ENCODE measurements around the gene OSM. TPM values are rescaled to one million over a fixed set of nuclear protein-coding genes. Genes with fewer than 3 reads are reported as not detected.

The OSM gene
- total and polyA plus RNA-seq, 8 donors: 0.17 to 6.3 (median 0.58) TPM

DNA sequence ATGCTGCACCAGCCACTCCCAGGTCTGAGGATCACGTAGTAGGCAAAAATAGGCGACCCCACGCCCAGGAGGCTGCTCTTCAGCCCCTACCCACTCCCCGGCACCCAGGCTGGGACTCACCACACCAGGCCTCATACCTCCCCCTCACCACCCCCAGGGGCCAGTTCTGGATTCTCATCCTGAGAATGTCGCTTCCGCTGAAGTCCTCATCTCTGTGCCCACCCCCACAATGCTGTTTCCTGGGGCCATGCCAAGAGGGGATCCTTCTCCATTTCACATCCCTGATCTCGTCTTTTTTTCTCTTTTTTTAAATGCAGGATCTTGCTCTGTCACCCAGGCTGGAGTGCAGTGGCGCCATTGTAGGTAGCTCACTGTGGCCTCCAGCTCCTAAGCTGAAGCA lies 1.7 kb upstream of the OSM start:
- peak overlapping the region in 1 of 2 donors; percentile 63 for H3K4me3 ChIP-seq
- ATAC-seq (no peak), DNase-seq (no peak)
- peak overlapping the region in 1 of 2 donors; percentile 94 for H3K27ac ChIP-seq
- intact Hi-C loops (cut with DNase I): loop anchor here (10.0 kb wide), 2 partner anchors 116 to 216 kb away; partner anchors contain the start of gene RNF215 (in 1 of the 2)
- H3K36me3 ChIP-seq: peaks cover 0 to 5% of the 10 kb centered on the region in 2 donors
- TF ChIP-seq, protein P1, sequence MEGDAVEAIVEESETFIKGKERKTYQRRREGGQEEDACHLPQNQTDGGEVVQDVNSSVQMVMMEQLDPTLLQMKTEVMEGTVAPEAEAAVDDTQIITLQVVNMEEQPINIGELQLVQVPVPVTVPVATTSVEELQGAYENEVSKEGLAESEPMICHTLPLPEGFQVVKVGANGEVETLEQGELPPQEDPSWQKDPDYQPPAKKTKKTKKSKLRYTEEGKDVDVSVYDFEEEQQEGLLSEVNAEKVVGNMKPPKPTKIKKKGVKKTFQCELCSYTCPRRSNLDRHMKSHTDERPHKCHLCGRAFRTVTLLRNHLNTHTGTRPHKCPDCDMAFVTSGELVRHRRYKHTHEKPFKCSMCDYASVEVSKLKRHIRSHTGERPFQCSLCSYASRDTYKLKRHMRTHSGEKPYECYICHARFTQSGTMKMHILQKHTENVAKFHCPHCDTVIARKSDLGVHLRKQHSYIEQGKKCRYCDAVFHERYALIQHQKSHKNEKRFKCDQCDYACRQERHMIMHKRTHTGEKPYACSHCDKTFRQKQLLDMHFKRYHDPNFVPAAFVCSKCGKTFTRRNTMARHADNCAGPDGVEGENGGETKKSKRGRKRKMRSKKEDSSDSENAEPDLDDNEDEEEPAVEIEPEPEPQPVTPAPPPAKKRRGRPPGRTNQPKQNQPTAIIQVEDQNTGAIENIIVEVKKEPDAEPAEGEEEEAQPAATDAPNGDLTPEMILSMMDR (IDR thresholded peaks at IDR 0.05): no peak
- H3K9me3 ChIP-seq: no peaks in the 10 kb centered on the region
- peaks cover 0 to 84% of the 10 kb centered on the region in 2 donors for H3K4me1 ChIP-seq
- no peaks in the 10 kb centered on the region for H3K27me3 ChIP-seq

DNA sequence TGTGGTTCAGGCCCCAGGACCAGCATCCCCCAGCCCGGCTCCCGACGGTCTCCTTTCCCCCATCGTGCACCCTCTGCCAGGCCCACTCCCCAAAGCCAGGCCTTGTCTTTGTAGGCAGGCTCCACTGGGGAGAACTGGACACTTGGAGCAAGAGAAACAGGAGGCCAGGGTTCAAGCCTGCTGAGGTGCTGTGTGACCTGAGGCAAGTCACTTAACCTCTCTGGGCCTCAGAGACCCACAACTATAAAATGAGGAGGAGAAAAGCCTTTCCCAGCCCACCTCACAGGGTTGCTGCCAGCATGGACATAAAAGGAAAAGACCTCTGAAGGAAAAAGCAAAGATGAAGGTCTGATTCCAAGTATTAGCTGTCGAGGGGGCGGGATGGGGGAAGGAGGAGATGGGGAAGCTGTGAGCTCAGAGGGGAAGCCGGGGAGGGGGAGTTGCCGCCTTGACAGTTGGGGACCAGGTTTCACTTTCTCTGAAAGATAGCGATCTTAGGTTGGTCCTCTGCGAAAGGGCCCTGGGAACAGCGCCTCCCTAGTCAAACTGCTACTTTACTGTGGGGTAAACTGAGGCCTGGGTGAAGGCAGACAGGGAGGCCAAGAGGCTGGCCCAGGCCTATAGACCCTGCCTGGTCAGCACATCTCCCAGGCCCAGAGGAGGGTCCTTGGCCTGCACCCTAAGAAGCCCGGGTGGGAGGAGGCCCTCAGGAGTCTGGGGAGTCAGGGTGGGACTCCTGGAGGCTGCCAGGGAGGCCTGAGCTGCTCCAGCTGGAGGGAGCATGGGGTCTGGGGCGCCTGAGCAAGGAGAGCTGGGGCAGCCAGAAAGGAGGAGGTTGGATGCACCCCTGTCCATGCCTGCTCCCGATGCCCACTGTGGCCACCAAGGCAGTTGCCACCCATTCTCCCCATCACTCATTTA lies 991 bp upstream of the OSM start:
- no peak for ATAC-seq
- no peaks in the 10 kb centered on the region for H3K9me3 ChIP-seq
- TF ChIP-seq, protein P1 (IDR thresholded peaks at IDR 0.05): no peak
- H3K4me3 ChIP-seq: peak overlapping the region in 1 of 2 donors; percentile 63
- intact Hi-C loops (cut with DNase I): loop anchor here (10.0 kb wide), 2 partner anchors 117 to 217 kb away; partner anchors contain the start of gene RNF215 (in 1 of the 2)
- H3K27ac ChIP-seq: peak overlapping the region; percentile 77 to 94
- H3K4me1 ChIP-seq: peaks cover 0 to 84% of the 10 kb centered on the region in 2 donors
- DNase-seq: peak in 1 of 4 donors; percentile 84
- H3K36me3 ChIP-seq: peaks cover 0 to 5% of the 10 kb centered on the region in 2 donors
- no peaks in the 10 kb centered on the region for H3K27me3 ChIP-seq

DNA sequence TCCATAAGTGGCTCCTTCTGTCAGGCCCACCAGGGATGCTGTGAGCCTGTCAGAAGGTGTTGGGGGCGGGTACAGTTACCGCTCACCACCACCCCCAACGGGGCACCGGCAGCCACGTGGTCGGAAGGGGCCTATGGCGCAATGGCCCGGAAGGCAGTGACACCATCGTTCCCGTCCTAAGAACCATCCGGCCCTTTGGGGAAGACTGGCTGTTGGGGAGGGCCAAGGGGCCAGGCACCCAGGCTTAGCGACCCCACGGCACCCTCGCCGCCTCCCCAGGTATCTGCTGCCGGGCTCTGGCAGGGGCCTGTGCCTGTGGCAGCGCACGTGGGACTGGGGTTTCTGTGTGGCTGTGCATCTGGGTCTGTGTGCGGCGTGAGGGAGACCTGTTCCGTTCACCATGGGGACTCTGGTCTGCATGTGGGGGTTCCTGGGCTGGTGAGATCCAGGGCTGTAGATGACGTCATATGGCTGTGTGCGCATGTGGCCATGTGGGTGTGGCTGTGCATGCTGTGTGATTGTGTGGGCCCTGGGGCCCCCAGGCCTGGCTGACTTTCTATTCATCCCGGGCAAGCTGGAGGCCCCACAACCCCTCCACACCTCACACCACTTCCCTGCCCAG lies 717 bp downstream of the OSM start:
- Histone ChIP-seq H3K9me3 (no peaks in the 10 kb centered on the region), H3K27ac (peak overlapping the region; percentile 77 to 94), H3K4me1 (peaks cover 0 to 84% of the 10 kb centered on the region in 2 donors), H3K27me3 (no peaks in the 10 kb centered on the region), H3K4me3 (peak overlapping the region in 1 of 2 donors; percentile 63), H3K36me3 (peaks cover 0 to 5% of the 10 kb centered on the region in 2 donors)
- DNase-seq (peak in 2 of 4 donors; percentile 85 to 96), ATAC-seq (peak; percentile 41)
- TF ChIP-seq, protein P1 (IDR thresholded peaks at IDR 0.05): no peak
- intact Hi-C loops (cut with DNase I): loop anchor here (10.0 kb wide), 2 partner anchors 119 to 219 kb away; partner anchors contain the start of gene RNF215 (in 1 of the 2)

DNA sequence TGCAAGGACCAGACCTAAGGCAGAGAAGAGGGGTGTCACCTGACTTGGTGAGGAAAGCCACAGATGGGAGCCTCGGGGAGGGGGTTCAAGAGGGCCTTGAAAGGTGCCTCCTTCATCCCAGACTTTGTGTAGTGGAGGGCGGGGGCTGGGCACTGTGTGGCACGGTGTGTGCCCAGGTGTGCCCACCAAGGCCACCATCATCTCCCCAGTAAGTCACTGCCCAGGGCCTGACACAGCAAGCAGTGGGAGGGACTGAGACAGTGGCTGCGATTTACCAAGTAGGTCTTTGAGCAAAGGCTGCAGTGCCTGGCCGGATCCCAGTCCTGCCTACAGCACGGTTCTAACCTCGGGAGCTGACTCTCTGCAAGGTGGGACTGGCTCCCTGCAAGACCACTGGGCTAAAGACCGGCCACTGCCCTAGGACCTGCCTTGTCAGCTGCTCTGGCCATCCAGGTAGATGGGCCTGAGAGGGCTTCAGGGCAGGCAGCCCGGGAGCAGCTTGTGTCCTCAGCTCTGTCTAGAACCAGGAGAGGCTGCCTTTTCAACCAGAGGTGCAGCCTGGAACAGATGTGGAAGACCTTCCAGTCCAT lies 1.4 kb downstream of the OSM start:
- intact Hi-C loops (cut with DNase I): loop anchor here (10.0 kb wide), 2 partner anchors 120 to 220 kb away; partner anchors contain the start of gene RNF215 (in 1 of the 2)
- no peaks in the 10 kb centered on the region for H3K27me3 ChIP-seq
- ATAC-seq (no peak), DNase-seq (no peak)
- TF ChIP-seq, protein P1 (IDR thresholded peaks at IDR 0.05): no peak
- H3K4me1 ChIP-seq: peaks cover 0 to 81% of the 10 kb centered on the region in 2 donors
- H3K9me3 ChIP-seq: no peaks in the 10 kb centered on the region
- peak overlapping the region in 1 of 2 donors; percentile 94 for H3K27ac ChIP-seq
- H3K36me3 ChIP-seq: peaks cover 0 to 5% of the 10 kb centered on the region in 2 donors
- H3K4me3 ChIP-seq: peak overlapping the region in 1 of 2 donors; percentile 63

Data from left lung (tissue), 10 donors.